Loucy (cell line): ENCODE measurements around the gene TAX1BP1.

Experiments
- H2AFZ ChIP-seq: fragments of 200-600 bp; sonication (generic); 2 replicates; pipeline ENCODE4 v1.6.0; 2016; ENCODE audit warnings: antibody characterized with exemption, mild to moderate bottlenecking, low read length, moderate library complexity
- H3F3A ChIP-seq: fragments of 200-600 bp; 2 replicates; pipeline ENCODE4 v1.6.0; 2016; ENCODE audit warnings: antibody characterized with exemption, low read depth, mild to moderate bottlenecking
- H3K27me3 ChIP-seq: fragments of 200-600 bp; sonication (generic); 2 replicates; pipeline ENCODE4 v1.6.1; 2014; ENCODE audit warnings: low read length, mild to moderate bottlenecking; ENCODE audit not compliant: insufficient read depth, poor library complexity, severe bottlenecking
- H3K36me3 ChIP-seq: fragments of 200-600 bp; sonication (generic); 2 replicates; pipeline ENCODE4 v1.6.1; 2016; ENCODE audit warnings: low read length; ENCODE audit not compliant: insufficient read depth
- H3K4me1 ChIP-seq: fragments of 200-600 bp; sonication (generic); 2 replicates; pipeline ENCODE4 v1.5.1; 2014; ENCODE audit warnings: low read length, mild to moderate bottlenecking; ENCODE audit not compliant: insufficient read depth, poor library complexity, severe bottlenecking
- H3K4me2 ChIP-seq: fragments of 200-600 bp; sonication (generic); 2 replicates; pipeline ENCODE4 v1.6.0; 2014; ENCODE audit warnings: antibody characterized with exemption, low read length, low read depth, mild to moderate bottlenecking; ENCODE audit not compliant: poor library complexity, severe bottlenecking
- H3K4me3 ChIP-seq: fragments of 200-600 bp; sonication (generic); 2 replicates; pipeline ENCODE4 v1.5.1; 2014; ENCODE audit warnings: low read length, mild to moderate bottlenecking, mixed read lengths; ENCODE audit not compliant: poor library complexity, severe bottlenecking
- H3K79me2 ChIP-seq: fragments of 200-600 bp; sonication (generic); 2 replicates; pipeline ENCODE4 v1.6.1; 2014; ENCODE audit warnings: low read length; ENCODE audit not compliant: insufficient read depth
- H3K9ac ChIP-seq: fragments of 200-600 bp; sonication (generic); 2 replicates; pipeline ENCODE4 v1.6.0; 2014; ENCODE audit warnings: mild to moderate bottlenecking, low read depth, low read length, moderate library complexity; ENCODE audit not compliant: poor library complexity, severe bottlenecking
- H3K9me2 ChIP-seq: fragments of 200-600 bp; sonication (generic); replicated peaks from 2 replicates; pipeline ENCODE4 v1.6.1; 2016; ENCODE audit warnings: low read depth, low read length, mixed read lengths
- H3K9me3 ChIP-seq: fragments of 200-600 bp; sonication (generic); 2 replicates; pipeline ENCODE4 v1.6.1; 2014; ENCODE audit warnings: mild to moderate bottlenecking, antibody characterized with exemption, low read length, low read depth; ENCODE audit not compliant: insufficient read depth
- H4K20me1 ChIP-seq: fragments of 200-600 bp; sonication (generic); 2 replicates; pipeline ENCODE4 v1.6.0; 2014; ENCODE audit warnings: antibody characterized with exemption, low read length, mild to moderate bottlenecking; ENCODE audit not compliant: insufficient read depth, poor library complexity, severe bottlenecking
- EZH2phosphoT487 ChIP-seq: fragments of 200-600 bp; IDR thresholded peaks from 2 replicates; pipeline ENCODE4 v1.6.1; 2018; ENCODE audit warnings: antibody characterized with exemption, mild to moderate bottlenecking, moderate library complexity, borderline replicate concordance
- TF ChIP-seq, protein P1 (sequence below): fragments of 200-600 bp; sonication (generic); conservative IDR thresholded peaks from 2 replicates; pipeline ENCODE4 v1.5.1; 2014; ENCODE audit warnings: mild to moderate bottlenecking, antibody characterized with exemption, low read length

TAX1BP1 gene

DNA sequence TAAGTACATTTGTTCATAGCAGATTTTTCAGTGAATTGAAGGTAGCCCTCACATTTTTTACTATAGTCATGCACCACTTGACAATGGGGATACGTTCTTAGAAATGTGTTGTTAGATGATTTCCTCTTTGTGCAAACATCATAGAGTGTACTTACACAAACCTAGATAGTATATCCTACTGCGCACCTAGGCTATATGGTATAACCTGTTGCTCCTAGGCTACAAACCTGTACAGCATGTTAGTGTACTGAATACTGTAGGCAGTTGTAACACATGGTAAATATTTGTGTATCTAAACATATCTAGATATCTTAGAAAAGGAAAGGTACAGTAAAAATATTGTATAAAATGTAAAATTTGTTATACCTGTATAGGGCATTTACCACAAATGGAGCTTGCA is 41.2 kb downstream of the TAX1BP1 start:
- Histone ChIP-seq H3K9me3 (no peaks in the 10 kb centered on the region), H3K79me2 (peaks cover 74% of the 10 kb centered on the region), H3K27me3 (no peaks in the 10 kb centered on the region), H3F3A (no peaks in the 10 kb centered on the region), H3K4me1 (no peaks in the 10 kb centered on the region), H3K4me2 (no peak overlapping the region), H3K9me2 (no peaks in the 10 kb centered on the region), H3K36me3 (peaks cover 23% of the 10 kb centered on the region; the same call in 1 of the 2 replicates), H3K9ac (no peak overlapping the region), H2AFZ (no peak overlapping the region), H4K20me1 (peaks cover 16% of the 10 kb centered on the region), H3K4me3 (no peak overlapping the region)
- TF ChIP-seq EZH2phosphoT487, result no peak
- TF ChIP-seq, protein P1, sequence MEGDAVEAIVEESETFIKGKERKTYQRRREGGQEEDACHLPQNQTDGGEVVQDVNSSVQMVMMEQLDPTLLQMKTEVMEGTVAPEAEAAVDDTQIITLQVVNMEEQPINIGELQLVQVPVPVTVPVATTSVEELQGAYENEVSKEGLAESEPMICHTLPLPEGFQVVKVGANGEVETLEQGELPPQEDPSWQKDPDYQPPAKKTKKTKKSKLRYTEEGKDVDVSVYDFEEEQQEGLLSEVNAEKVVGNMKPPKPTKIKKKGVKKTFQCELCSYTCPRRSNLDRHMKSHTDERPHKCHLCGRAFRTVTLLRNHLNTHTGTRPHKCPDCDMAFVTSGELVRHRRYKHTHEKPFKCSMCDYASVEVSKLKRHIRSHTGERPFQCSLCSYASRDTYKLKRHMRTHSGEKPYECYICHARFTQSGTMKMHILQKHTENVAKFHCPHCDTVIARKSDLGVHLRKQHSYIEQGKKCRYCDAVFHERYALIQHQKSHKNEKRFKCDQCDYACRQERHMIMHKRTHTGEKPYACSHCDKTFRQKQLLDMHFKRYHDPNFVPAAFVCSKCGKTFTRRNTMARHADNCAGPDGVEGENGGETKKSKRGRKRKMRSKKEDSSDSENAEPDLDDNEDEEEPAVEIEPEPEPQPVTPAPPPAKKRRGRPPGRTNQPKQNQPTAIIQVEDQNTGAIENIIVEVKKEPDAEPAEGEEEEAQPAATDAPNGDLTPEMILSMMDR, result no peak

DNA sequence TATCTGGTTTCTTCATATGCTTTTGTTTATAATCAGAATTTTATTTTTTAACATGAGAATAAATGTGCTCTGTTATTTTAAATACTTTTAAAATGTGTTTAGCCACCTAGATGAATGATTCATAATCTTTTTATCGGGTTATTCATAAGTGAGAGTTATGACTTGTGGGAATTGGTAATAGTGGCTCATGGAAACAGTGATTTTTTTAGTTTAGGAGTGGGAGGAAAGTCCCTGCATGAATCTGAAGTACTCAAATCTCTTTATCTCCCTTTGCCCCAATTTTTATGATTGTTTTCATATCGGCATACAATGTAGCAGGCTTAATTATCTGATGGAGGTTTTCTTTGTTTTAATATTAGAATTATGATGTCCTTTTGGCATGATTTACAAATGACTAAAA is 42.9 kb downstream of the TAX1BP1 start:
- Histone ChIP-seq H3K4me2 (no peak overlapping the region), H2AFZ (no peak overlapping the region), H4K20me1 (peaks cover 16% of the 10 kb centered on the region), H3K4me1 (no peaks in the 10 kb centered on the region), H3K9me2 (no peaks in the 10 kb centered on the region), H3K9ac (no peak overlapping the region), H3K9me3 (no peaks in the 10 kb centered on the region), H3K36me3 (peaks cover 38% of the 10 kb centered on the region; the same call in 1 of the 2 replicates), H3F3A (no peaks in the 10 kb centered on the region), H3K79me2 (peaks cover 57% of the 10 kb centered on the region), H3K27me3 (no peaks in the 10 kb centered on the region), H3K4me3 (no peak overlapping the region)
- no peak for TF ChIP-seq EZH2phosphoT487
- TF ChIP-seq, protein P1, result no peak

DNA sequence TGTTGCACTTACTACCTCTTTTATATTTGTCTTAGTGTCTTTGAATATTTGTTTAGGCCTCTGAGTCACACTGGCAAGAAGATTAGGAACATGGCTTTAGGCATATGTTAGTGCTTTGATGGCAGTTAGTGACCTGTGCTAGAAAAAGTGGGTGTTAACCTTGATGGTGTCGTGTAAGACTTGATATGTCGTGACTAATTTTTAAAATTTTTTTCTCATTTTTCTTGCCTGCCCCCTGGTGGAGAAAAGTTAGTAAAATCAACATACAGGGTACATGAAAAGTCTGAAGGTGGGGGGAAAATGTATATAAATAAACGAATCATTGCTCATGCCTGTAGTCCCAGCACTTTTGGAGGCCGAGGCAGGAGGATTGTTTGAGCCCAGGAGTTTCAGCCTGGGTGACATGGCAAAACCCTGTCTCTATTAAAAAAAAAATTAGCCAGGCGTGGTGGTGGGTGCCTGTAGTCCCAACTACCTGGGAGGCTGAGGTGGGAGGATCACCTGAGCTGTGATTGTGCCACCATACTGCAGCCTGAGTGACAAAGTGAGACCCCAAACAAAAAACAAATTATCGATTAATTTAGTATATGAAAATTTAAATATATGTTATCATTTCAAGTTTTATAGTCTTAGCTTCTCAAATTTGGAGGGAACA is 44.6 kb downstream of the TAX1BP1 start:
- H3K9ac ChIP-seq, result no peak overlapping the region
- no peaks in the 10 kb centered on the region for H3K4me1 ChIP-seq
- no peak overlapping the region for H3K4me2 ChIP-seq
- TF ChIP-seq, protein P1, result peak; percentile 70
- no peak for TF ChIP-seq EZH2phosphoT487
- H3K4me3 ChIP-seq, result no peak overlapping the region
- peaks cover 41% of the 10 kb centered on the region for H3K79me2 ChIP-seq
- H3K9me3 ChIP-seq, result no peaks in the 10 kb centered on the region
- H3K27me3 ChIP-seq, result no peaks in the 10 kb centered on the region
- H3K9me2 ChIP-seq, result no peaks in the 10 kb centered on the region
- H3F3A ChIP-seq, result no peaks in the 10 kb centered on the region
- no peak overlapping the region for H2AFZ ChIP-seq
- H3K36me3 ChIP-seq, result peaks cover 46% of the 10 kb centered on the region; the same call in 1 of the 2 replicates
- H4K20me1 ChIP-seq, result peaks cover 14% of the 10 kb centered on the region
